Measurements from ENCODE around the gene MED12.

- TF ChIP-seq CTCF (IDR thresholded peaks at IDR 0.05; ENCODE audit: low read depth, low read length) (no peak), EZH2phosphoT487 (IDR thresholded peaks at IDR 0.05; ENCODE audit: low read depth) (no peak)
Measured at GRCh38 chrX:71160475-71160874, 42.1 kb downstream of the MED12 start.

Measured in OCI-LY3 (cell line).